H7 (cell line): Measurements from ENCODE around the gene RASL10A. TPM values are rescaled to one million over a fixed set of nuclear protein-coding genes. Genes with fewer than 3 reads are reported as not detected.

Experiments
- DNase-seq: peaks from one replicate; pipeline ENCODE4 v3.0.0; 2012
- H3K27me3 ChIP-seq: 2 replicates; pipeline ENCODE4 v1.6.0; 2011; ENCODE audit warnings: mild to moderate bottlenecking, low read length; ENCODE audit not compliant: control insufficient read depth, insufficient read depth
- H3K36me3 ChIP-seq: replicated peaks from 2 replicates; pipeline ENCODE4 v1.5.1; 2011; ENCODE audit warnings: low read length; ENCODE audit not compliant: control insufficient read depth, insufficient read depth
- H3K4me3 ChIP-seq: 2 replicates; pipeline ENCODE4 v1.5.1; 2011; ENCODE audit warnings: low read depth, mild to moderate bottlenecking, control low read depth, low read length, moderate library complexity; ENCODE audit not compliant: insufficient read depth
- total RNA-seq: library from RNA; depleted of rRNA; stranded (reverse); fragments of >200 nt; shearing (Covaris generic); gene quantifications from 2 replicates; pipeline ENCODE4 v1.2.3, GENCODE V29; 2014

Gene RASL10A
- total RNA-seq, 1 experiment from 2014 or later, result 4.2 TPM

DNA sequence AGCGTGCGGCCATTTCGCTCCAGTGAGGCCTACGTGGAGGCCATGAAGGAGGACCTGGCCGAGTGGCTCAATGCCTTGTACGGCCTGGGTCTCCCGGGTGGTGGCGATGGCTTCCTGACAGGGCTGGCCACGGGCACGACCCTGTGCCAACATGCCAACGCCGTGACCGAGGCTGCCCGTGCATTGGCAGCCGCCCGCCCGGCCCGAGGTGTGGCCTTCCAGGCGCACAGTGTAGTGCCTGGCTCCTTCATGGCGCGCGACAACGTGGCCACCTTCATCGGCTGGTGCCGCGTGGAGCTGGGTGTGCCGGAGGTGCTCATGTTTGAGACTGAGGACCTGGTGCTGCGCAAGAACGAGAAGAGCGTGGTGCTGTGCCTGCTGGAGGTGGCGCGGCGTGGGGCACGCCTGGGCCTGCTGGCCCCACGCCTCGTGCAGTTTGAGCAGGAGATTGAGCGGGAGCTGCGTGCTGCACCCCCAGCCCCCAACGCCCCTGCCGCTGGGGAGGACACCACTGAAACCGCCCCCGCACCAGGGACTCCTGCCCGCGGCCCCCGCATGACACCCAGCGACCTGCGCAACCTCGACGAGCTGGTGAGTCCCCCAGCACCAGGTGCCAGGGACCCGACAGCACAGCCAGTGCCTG is 7.2 kb downstream of the RASL10A start:
- no peaks in the 10 kb centered on the region for H3K36me3 ChIP-seq
- DNase-seq, result peak; percentile 71
- H3K4me3 ChIP-seq, result no peak overlapping the region
- H3K27me3 ChIP-seq, result peaks cover 3% of the 10 kb centered on the region

- no peaks in the 10 kb centered on the region for H3K27me3 ChIP-seq
- H3K4me3 ChIP-seq, result peak overlapping the region; percentile 64
- DNase-seq, result peak; percentile 73
- no peaks in the 10 kb centered on the region for H3K36me3 ChIP-seq
These were observed 7.8 kb downstream of the RASL10A start for GRCh38 chr22:29307596-29308147.

- H3K36me3 ChIP-seq, result no peaks in the 10 kb centered on the region
- no peaks in the 10 kb centered on the region for H3K27me3 ChIP-seq
- peak; percentile 98 for DNase-seq
- peak overlapping the region; percentile 64 for H3K4me3 ChIP-seq
These were observed 8.5 kb downstream of the RASL10A start for GRCh38 chr22:29306835-29307595.

DNA sequence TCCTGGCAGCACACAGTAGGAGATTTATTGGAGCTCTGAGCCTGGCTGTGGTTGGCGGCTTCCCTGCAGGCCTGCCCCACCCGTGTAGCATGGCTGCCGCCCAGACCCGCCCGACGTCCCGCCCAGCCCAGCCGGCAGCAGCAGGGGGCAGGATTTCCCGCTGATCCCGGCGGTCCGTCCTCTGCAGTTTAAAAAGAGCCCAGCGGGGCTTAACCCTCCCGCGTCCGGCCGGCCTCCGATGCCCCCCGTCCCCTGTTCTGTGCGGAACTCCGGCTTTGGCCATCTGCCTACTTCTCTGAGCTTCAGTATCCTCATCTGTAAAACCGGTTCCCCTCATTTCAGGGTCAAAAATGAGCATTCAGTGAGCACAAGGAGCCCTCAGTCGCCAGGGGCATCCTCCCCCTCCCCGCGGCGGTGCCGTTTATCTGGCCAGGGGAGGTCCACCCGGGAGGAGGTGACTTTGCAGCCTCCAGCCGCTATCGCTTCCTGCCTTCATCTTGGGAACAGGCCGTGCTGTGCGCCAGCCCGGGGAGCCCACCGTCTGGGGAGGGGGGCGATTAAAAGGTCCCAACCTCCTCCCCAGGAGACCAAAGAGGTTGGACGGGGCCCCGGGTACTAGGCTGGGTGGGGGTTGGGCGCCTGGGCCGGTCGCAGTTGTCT is 9.2 kb downstream of the RASL10A start, which contains the start of gene GAS2L1:
Gene GAS2L1 (plus strand): TSS at position 476 of the 660 bp plus-strand sequence. CDS start 1,456 bp downstream, outside the sequence.
- no peaks in the 10 kb centered on the region for H3K36me3 ChIP-seq
- no peaks in the 10 kb centered on the region for H3K27me3 ChIP-seq
- DNase-seq, result peak; percentile 92
- H3K4me3 ChIP-seq, result peak within 1 kb of the TSS; percentile 64

DNA sequence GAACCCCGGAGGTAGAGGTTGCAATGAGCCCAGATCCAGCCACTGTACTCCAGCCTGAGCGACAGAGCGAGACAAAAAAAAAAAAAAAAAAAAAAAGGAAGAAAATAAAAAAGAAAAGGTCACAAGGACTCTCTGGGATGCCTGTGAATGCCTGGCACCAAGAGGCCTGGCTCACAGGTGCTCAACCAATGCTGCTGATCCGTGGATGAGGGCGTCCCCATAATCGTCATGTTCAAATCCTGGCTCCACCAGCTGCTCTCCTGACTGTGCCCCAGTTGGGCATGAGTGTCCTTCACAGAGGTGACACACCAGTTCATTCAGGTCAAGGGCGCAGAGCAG is 9.7 kb downstream of the RASL10A start:
- H3K4me3 ChIP-seq, result peak overlapping the region; percentile 64
- no peak for DNase-seq
- H3K36me3 ChIP-seq, result no peaks in the 10 kb centered on the region
- no peaks in the 10 kb centered on the region for H3K27me3 ChIP-seq

GRCh38 chr22:29302681-29303465 is 12.6 kb downstream of the RASL10A start:
- Histone ChIP-seq H3K27me3 (no peaks in the 10 kb centered on the region), H3K36me3 (peaks cover 18% of the 10 kb centered on the region), H3K4me3 (no peak overlapping the region)
- peak; percentile 59 for DNase-seq

- peaks cover 24% of the 10 kb centered on the region for H3K36me3 ChIP-seq
- no peak overlapping the region for H3K4me3 ChIP-seq
- H3K27me3 ChIP-seq, result no peaks in the 10 kb centered on the region
- no peak for DNase-seq
These were observed 13.2 kb downstream of the RASL10A start for GRCh38 chr22:29302402-29302680.

GRCh38 chr22:29301716-29302401 is 13.6 kb downstream of the RASL10A start:
- peaks cover 29% of the 10 kb centered on the region for H3K36me3 ChIP-seq
- peak; percentile 48 for DNase-seq
- no peak overlapping the region for H3K4me3 ChIP-seq
- no peaks in the 10 kb centered on the region for H3K27me3 ChIP-seq

GRCh38 chr22:29300807-29301601 is 14.5 kb downstream of the RASL10A start:
- DNase-seq, result peak; percentile 39
- Histone ChIP-seq H3K36me3 (peaks cover 37% of the 10 kb centered on the region), H3K27me3 (no peaks in the 10 kb centered on the region), H3K4me3 (no peak overlapping the region)

- Histone ChIP-seq H3K27me3 (no peaks in the 10 kb centered on the region), H3K4me3 (no peak overlapping the region), H3K36me3 (peaks cover 42% of the 10 kb centered on the region)
- DNase-seq, result no peak
These were observed 15.1 kb downstream of the RASL10A start for GRCh38 chr22:29300467-29300806.

GRCh38 chr22:29299136-29299900 is 16.2 kb downstream of the RASL10A start:
- DNase-seq, result no peak
- H3K36me3 ChIP-seq, result peaks cover 47% of the 10 kb centered on the region
- no peaks in the 10 kb centered on the region for H3K27me3 ChIP-seq
- H3K4me3 ChIP-seq, result no peak overlapping the region

GRCh38 chr22:29298641-29299040 is 16.9 kb downstream of the RASL10A start:
- peaks cover 51% of the 10 kb centered on the region for H3K36me3 ChIP-seq
- H3K4me3 ChIP-seq, result no peak overlapping the region
- DNase-seq, result no peak
- no peaks in the 10 kb centered on the region for H3K27me3 ChIP-seq

DNA sequence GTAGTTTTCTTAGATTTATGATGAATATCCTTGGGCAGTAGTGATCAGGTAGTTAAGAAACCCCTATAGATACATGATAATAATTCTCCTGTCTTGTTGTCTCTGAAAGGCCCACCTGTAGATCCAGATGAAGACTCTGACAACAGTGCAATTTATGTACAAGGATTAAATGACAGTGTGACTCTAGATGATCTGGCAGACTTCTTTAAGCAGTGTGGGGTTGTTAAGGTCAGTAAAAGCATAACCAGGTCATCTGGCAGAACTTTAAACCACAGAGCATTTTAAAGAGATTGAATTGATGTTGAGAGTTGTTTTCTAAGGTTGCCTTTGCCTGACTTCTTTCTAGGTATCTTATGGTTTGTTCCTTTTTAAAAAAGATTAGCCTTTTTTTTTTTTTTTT is 23.1 kb downstream of the RASL10A start:
- Histone ChIP-seq H3K4me3 (no peak overlapping the region), H3K27me3 (no peaks in the 10 kb centered on the region), H3K36me3 (peaks cover 64% of the 10 kb centered on the region)
- no peak for DNase-seq
